ENCODE results near the gene WEE2.
"Not testable (repeated sequence)": the region's sequence is repeated elsewhere in the genome, so short reads cannot be mapped to it uniquely, and the experiment has no call there.

The WEE2 gene

GRCh38 chr7:141708351-141708750 is at the start of gene WEE2:
Gene WEE2 (plus strand): TSS chr7:141708353. CDS start chr7:141708759, 406 bp downstream.
- no peak for DNase-seq

DNA sequence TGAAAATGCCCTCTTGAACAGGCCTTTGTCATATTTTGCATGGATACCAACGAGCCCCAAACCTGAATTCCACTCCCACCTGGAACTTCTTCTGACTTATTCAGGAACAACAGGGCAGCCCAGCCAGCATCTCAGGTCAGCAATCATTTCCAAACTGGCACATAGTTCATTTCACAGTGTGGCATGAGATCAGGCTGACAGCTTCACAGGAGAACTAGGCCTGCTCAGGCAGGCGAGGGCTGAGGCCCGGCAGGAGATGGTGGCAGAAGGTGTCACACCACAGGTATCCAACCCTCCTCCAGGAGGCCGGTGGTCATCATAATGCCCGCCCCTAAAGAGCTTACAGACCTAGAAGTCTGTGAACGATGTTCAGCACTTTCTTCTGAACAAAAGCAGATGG is 48.7 kb upstream of the WEE2 start:
- DNase-seq: no peak

DNA sequence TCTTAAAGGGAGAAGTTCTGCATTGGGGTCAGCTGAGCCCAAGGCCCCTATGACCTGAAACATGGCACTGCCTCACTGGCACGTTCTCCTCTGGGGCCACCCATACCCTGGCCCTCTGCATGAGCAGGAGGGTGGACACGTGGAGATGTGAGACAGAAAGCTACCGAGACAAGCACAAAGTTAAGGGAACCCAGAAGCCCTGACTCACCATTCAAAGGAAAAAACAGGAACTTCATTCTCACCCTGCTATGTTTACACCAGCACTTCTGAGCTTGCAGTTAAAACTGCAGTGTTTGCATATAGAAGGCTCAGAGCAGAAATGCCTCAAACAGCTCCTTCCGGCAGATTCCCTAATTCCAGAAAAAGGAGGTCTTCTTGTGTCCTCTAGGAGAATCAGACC is 47.9 kb upstream of the WEE2 start:
- no peak for DNase-seq

DNA sequence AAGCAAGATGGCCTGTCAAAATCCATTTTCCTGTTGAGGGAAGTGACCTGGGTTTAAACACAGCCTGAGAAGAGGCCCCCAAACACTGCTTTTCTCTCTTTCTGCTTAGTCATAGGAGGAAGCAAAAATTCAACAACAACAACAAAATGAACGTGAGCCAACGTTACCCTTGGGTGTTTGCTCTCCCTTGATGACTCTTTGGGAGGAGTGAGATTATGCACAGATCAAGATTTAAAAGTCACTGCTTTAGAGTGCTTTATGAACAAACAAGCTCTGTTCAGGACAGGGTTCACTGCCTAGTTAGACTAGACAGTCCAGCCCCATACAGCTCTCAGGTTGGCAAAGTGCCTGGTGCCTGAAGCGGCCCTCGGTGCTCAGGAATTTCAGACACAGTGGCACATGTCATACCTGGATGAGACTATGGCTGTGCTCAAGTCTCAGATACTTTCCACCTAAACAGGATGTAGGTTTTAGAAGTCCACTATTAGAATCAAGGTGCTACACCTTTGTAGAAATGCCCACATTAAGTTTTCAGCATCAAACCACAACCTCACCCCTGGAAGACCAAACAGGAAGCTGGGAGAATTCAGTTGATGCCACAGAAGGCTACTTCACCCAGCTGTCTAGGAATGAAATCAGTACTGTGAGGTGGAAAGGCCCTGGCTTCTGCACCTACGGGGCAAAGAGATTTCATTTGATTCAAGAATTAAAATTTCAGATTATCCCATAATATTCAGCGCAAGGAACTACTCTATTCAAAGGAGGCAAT is 44.9 kb upstream of the WEE2 start:
- DNase-seq: no peak

DNA sequence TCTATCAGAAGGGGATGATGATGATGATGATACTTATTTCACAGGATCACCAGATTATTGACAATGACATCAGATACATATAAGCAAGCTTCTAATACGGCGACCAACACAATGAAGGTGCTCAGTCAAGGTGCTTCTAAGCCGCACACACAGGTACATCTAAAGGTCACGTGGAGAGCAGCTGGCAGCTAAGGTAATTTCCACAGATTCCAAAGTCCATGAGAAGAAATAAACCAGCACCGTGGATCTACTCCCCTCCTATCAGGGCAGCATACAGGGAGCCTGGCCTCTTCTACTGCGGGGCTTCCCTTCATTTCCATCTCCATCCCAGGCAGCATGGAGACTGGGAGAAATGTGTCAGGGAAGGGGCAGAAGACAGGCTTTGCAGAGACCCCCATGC is 43.7 kb upstream of the WEE2 start:
- no peak for DNase-seq

DNA sequence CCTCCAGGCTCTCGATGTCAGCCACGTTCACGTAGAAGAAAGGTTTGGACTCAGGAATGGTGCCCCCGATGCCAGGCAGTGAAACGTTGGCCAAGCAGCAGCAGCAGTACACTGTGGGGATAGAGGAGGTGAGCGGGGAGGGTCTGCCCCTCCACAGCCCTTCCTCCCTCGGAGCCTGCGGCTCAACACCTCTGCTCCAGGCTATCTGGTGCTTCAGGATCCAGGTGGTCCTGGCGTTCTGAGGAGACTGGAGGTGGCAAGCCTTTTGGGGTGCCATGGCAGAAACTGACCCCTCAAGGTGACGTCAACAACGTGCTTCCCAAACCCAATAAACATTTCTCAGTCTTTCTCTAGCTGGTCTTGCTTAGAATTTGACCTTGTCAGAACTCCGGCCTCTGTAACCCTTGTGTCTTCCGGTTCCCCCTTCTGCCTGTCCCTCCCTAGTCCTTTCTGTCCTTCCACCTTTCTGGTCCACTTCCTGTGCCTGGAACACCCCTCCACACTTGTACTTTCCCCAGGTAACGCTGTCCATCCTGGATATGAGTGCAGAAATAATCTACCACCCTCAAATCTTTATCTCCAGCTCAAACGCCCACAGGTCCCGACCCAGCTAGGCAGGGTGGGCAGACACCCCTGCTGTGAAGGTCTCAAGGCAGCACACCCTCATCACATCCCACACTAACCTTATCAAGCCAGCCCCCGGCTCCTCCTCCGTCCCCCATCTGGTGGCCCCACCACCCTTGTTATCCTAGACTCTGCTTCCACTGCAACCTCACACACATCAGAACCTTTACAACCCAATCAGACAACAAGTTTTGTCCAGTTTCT is 42.7 kb upstream of the WEE2 start:
- DNase-seq: no peak

GRCh38 chr7:141666071-141666470 is 42.1 kb upstream of the WEE2 start:
- no peak for DNase-seq

DNA sequence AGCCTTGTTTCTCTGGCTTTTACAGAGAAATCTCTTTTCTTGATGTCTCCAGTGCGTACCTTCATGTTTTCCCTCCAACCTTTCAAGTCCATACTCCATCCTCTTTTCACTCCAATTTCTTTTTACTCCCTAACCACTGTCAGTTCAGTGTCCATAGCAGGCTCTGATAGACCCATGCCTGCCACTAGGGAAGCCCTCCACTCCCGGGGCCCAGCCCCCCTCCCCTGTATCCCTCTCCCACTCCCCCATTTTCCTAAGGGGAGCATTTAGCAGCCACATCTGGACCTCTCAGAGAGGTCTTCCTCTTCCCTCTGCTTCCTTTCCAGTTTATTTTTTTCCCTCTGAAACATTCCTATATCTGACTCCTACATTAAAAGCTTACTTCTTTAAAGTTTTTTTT is 39.3 kb upstream of the WEE2 start:
- DNase-seq: no peak

DNA sequence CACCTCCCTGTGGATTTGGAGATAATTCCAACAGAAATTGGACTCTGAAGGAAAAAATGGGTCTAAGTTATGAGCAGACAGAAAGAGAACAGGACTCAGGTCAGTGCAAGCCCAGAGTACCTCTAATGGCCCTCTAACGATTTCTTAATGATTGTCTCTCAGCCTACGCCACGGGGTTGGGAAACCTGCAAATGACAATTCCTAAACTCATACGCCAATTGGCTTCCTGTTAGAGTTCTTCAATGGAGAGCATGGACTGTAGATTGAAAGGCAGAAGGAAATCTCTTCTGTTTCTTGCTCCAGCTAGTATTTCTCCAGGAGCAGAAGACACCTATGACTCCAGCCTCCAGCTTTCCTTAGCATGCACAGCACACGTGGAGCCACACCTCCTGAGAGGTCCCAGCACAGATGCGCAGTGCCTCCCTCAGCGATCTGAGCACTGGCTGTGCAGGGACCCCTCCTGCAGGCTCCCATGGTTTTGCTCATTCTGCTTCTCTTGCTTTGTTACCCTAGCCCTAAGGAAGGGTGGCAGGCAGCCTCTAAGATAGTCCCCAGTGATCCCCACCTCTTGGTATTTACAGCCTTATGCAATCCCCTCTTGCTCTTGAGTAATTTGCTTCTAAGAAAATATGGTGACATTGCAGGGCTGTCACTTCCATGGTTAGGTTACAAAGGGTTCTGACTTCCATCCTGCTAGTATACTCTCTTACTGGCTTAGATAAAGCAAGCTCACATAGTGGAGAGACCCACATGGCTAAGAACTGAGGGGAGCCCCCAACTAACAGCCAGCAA is 36.3 kb upstream of the WEE2 start:
- DNase-seq: no peak

DNA sequence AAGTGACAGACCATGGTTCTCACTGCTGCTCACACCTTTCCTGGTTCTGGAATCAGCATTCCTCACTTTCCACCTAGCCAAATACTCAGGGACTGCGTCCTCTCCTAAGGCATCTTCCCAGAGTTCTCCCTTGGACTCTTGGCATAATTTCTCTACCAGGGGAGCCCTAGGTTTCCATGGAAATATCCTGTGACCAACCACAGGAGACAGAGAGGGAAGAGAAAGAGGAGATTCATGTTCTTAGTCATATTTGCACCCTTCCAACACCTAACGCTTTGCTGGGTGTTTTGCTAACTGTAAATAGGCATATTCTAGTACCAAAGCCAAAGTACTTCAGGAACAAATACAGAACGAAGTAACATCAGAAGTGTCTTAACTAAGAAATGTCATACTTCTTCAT is 34.8 kb upstream of the WEE2 start:
- no peak for DNase-seq

DNA sequence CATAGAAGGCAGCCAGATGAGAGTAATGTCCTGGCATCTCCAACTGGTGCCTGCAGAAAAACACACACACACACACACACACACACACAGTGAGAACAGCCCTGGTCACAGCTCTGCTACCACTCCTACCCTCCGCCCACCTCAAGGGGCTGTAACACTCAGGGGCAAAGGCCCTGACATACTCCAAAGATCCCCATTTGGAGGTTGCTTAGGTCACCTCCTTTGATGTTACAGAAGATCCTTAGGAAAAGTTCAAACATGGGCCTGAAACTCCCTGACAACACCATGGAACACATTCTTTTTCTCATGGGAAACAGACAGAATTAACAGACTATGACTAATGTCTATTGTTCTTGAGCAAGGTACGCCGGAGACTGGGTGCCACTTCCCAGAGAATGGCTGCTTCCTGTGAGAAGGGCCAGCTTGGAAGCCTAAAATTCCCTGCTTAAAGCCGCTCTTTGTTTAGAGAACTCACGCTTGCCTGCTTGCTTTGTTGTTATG is 33.9 kb upstream of the WEE2 start:
- DNase-seq: no peak

DNA sequence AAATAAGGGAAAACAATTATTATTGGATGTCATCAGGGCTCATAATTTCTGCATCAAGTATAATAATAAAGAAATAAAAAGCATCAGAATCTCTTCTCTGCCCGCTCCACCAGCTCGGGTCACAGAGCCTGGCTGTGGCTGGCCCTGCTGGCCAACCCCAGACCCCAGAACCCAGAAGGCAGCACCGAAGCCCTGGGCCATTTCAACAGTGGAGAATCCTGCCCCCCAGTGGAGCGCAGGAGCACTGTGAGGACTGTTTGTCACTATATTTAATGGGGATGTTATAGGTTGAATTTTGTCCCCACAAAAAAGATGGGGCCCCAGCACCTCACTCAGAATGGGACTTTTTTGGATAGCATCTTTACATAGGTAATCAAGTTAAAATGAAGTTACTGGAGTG is 33.5 kb upstream of the WEE2 start:
- no peak for DNase-seq

- DNase-seq: no peak
Measured at GRCh38 chr7:141675436-141676215, 32.5 kb upstream of the WEE2 start.

GRCh38 chr7:141676618-141677017 is 31.5 kb upstream of the WEE2 start:
- no peak for DNase-seq

DNA sequence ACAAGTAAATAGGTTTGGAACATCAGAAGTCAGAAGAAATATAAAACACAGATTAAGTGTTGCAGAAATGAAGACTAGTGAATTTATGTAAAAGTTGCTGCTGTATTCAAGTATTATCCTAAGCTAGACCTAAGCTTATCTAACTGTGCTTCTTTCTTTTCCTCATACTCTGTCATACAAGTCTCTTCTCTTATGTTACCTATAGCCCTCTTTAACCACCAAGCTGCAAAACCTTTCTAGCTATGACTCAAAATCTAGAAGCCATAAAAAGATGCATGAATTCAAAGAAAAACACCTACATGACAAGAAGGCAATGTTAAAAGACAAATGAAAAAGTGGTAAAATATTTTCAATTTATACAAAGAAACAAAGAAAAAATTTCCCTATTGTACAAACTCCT is 29.1 kb upstream of the WEE2 start:
- DNase-seq: no peak

GRCh38 chr7:141685285-141686023 is 22.7 kb upstream of the WEE2 start:
- DNase-seq: no peak

DNA sequence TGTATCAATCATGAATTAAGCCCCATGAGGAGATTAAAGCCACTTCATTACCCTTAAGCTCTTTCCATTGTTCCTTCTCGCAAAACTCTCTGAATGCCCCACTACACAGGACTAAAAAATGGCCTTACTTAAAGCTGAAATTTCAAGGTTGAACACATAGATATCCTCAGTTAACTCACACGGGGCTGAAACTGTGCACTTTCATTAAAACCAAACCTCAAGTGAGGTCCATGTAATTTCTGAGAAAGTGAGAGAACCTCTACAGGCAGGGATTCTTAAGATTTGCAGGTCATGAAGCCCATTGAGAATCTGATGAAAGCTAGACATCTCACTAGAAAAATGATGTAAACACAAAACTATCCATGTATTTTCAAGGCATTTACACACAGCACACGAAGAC is 22.1 kb upstream of the WEE2 start:
- no peak for DNase-seq

DNA sequence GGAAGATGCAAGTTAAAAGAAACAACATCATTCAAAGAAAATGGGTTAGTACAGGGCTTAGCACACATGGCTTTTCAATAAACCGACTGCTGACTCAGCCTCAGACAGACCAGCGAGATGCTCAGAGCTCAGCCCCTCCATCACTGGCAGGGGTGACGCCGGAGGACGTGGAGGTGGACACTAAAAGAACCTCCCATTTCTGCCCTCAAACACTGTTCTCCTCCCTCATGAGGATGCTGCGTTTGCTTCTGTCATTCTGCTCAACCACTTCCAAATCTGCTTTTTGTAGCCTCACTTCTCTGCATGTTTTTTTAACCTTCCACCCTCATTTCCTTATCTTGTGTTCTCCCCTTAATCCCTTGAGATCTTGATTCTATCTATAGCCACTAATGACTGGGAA is 21.5 kb upstream of the WEE2 start:
- no peak for DNase-seq

- no peak for DNase-seq
Measured at GRCh38 chr7:141688043-141688442, 20.1 kb upstream of the WEE2 start.

DNA sequence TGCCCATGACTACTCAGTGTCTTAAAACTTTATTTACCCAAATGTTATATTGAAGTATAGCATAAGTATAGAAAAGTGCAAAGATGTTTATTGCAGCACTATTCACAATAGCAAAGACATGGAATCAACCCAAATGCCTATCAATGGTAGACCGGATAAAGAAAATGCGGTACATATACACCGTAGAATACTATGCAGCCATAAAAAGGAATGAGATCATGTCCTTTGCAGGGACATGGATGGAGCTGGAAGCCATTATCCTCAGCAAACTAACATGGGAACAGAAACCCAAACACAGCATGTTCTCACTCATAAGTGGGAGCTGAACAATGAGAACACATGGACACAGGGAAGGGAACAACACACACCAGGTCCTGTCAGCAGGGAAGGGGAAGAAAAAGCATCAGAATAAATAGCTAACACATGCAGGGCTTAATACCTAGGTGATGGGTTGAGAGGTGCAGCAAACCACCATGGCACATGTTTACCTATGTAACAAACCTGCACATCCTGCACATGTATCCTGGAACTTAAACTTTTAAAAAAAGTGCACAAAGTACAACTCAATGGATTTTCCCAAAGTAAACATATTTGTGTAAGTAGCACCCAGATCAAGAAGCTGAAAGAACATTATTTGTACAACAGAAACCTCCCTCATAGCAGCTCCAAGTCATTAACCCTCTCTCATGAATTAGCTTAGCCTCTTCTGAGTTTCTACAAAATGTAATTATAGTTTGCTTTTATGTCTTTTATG is 18.9 kb upstream of the WEE2 start:
- DNase-seq: not testable (repeated sequence)

DNA sequence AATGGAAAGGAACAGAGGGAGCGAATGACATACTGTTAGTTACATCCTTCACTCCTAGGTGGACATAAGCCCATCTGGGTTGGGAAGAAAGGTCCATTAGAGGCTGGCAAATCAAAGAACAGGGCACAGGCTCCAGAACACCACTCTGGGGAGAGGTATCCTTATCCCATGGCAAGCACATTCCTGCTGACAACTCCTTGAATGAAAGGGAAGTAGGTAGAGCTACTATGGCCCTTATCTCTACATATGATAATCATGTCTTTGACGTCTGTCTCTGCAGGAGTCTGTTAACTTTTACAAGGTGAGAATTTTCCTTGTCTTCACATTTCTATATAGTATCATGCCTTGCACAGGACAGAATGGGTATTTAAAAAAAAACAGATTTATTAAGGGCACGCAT is 16.6 kb upstream of the WEE2 start:
- no peak for DNase-seq

Measured in right forelimb (tissue), 1 donor.